ELF-1 (cell line): ENCODE data around the gene OCIAD2.
"Not testable (repeated sequence)": the region's sequence is repeated elsewhere in the genome, so short reads cannot be mapped to it uniquely, and the experiment has no call there.

Experiments used
- DNase-seq: peaks from one replicate; pipeline ENCODE4 v3.0.0-alpha.2; 2016; ENCODE audit warnings: low read depth, low spot score

Gene OCIAD2

GRCh38 chr4:48854395-48854683 lies 52.2 kb downstream of the OCIAD2 start:
- no peak for DNase-seq

- no peak for DNase-seq
These were observed 52.8 kb downstream of the OCIAD2 start for GRCh38 chr4:48853604-48854394.

GRCh38 chr4:48851651-48852050 lies 54.9 kb downstream of the OCIAD2 start:
- no peak for DNase-seq

DNA sequence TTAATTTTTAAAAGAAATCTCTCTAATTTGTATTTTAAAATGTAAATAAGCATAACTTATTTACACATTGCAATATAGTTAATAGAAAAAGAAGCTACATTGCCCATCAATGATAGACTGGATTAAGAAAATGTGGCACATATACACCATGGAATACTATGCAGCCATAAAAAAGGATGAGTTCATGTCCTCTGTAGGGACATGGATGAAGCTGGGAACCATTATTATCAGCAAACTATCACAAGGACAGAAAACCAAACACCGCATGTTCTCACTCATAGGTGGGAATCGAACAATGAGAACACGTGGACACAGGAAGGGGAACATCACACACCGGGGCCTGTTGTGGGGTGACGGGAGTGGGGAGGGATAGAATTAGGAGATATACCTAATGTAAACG lies 57.8 kb downstream of the OCIAD2 start:
- not testable (repeated sequence) for DNase-seq

GRCh38 chr4:48844843-48845242 lies 61.7 kb downstream of the OCIAD2 start:
- DNase-seq: no peak

DNA sequence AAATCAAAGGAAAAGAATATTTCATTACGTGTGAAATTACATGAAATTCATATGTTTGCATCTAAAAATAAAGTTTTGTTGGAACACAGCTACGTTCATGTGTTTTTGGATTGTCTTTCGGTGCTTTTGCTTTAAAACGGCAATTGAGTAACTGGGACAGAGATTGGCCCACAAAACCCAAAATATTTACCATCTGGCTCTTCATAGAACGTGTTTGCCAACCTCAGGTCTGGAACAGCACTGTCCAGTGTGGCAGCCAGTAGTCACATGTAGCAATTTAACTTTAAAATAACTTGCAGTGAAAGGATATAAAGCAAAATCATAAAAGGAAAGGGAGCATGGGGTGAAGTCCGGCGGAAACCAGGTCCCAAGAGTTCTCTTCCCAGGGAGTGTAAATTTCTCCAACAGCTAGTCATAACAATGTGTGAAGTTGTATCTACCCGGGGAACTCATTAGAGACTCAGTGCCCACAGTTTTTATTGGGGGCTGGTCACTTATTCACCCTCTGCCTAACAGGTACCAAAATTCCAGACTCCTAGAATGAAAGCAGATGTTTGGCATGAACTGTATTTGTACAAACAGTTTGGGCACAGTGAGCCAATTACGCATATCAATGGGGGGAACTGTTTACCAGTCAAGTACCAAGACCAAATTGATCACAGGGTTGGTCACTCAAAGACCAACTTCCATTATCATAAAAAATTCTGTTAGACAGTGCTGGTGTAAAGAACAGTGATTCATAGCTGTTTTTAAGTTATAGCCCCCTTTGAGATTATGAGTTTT lies 65.3 kb downstream of the OCIAD2 start:
- DNase-seq: no peak

GRCh38 chr4:48836658-48837057 lies 69.9 kb downstream of the OCIAD2 start:
- no peak for DNase-seq
